HG03439 (cell line): Measurements from ENCODE around the gene CD109.
A peak's percentile ranks its signal among the peaks of the same experiment; 100 is the strongest.
"Not testable (repeated sequence)": the region's sequence is repeated elsewhere in the genome, so short reads cannot be mapped to it uniquely, and the experiment has no call there.

Experiments used
- ATAC-seq: cut with Tn5 transposase; IDR thresholded peaks from one replicate; pipeline ENCODE4 v1.9.1; 2021; ENCODE audit warnings: mild to moderate bottlenecking, moderate library complexity; ENCODE audit not compliant: unreplicated experiment

CD109 gene

DNA sequence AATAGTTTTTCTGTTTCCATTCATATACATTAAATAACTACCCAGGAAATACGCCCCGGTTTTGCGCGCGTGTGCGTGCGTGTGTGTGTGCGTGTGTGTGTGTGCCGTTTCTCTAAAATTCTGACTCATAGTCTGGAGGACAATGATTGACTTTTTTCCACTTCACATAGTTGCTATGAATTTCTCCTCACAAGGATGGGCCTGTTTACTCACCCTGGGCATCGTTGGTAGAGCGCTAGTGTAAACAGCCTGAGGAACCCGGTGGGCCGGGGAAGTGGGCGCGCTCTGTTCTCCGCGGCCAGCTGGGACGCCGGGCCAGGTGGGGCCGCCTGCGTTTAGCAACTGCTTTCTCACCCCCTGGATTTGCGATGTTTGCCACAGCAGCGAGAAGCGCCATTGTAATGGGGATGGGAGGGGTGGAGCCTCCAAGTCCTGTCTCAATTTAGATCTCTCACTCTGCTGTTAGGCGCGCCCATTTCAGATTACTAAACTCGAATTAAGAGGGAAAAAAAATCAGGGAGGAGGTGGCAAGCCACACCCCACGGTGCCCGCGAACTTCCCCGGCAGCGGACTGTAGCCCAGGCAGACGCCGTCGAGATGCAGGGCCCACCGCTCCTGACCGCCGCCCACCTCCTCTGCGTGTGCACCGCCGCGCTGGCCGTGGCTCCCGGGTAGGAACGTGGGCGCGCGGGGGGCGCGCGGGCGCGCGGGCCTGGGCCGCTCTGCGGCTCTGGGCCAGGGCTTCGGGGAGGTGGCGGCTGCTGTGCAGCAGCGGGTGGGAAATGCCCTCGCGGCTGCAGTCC, at the start of gene CD109:
Gene CD109, plus strand, starts transcription at position 585 of the 803 bp plus-strand sequence. Its CDS starts 13 bp downstream, at position 598.
- ATAC-seq = peak; percentile 63

DNA sequence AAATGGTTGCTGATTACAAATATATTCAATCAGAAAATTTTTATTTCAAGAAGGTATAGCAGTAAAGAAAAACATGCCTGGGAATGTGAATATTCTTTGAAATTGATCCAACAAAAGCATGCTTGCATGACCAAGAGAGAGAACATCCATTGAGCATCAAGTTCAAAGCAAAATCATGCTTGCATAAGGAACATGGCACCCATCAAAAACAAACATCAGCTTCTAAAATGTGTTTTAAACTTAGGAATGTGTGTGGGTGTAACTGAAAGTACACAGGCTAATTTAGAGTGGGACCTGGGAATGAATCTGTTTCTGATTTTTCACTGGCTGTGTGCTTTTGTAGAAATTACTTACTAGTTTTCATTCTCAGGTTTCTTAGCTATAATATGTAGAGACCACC, 47.8 kb upstream of the CD109 start:
- ATAC-seq = no peak

DNA sequence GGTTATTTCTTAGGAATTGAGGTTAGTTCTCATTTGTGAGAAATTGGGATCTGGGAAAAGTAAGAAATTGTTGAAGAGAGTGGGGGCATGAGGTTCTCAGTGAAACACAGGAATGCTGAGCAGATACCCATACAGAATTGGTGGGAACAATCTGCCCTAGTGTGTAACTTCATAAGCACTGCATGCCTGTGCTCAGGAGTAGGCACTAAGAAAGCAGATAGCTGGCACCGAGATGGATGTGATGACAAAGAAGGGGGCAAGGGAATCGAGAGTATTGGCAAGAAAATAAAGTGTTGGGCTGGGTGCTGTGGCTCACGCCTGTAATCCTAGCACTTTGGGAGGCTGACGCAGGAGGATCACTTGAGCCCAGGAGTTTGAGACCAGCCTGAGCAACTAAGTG, 46.2 kb upstream of the CD109 start:
- no peak for ATAC-seq

DNA sequence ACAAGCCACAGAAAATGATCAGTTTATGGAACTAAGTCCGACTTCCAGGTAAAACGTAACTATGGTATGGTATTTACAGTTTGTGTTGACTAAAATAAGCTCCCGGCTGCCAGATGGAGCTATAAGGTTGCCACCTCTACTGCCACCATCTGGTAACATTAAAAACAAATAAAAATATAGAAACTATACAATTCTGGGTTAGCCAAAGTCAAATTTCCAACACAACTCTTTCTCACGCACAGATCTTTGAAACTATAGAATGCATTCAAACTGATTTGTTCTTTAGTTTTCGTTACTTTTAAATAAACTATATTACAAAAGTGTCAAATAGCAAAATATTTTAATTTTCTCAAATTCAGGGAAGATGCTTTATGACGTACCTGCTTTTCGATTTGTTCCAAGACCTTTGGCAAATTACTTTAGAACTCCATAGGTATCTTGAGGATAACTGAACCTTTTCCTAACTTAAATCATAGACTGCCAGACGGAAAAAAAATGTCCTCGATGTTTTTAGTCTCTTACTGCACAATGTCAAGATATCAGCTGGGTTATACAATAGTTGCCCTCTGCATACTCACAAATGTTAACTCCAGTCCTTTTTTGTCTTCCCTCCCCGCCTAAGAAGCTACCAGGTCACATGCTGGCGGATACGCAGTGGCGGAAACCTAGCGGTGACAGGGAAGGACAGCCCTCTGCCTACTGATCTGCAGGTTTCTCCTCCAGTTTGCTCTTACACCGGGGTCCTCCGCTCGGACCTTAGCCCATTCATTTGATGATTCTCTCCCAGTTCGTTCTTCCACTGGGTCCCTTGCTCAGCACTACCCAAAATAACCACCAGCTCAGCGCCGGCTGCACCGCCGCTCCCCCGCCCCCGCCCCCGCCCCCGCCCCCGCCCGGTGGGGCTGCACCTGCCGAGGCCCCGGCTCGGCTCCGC, 43.1 kb upstream of the CD109 start:
- peak; percentile 38 for ATAC-seq

DNA sequence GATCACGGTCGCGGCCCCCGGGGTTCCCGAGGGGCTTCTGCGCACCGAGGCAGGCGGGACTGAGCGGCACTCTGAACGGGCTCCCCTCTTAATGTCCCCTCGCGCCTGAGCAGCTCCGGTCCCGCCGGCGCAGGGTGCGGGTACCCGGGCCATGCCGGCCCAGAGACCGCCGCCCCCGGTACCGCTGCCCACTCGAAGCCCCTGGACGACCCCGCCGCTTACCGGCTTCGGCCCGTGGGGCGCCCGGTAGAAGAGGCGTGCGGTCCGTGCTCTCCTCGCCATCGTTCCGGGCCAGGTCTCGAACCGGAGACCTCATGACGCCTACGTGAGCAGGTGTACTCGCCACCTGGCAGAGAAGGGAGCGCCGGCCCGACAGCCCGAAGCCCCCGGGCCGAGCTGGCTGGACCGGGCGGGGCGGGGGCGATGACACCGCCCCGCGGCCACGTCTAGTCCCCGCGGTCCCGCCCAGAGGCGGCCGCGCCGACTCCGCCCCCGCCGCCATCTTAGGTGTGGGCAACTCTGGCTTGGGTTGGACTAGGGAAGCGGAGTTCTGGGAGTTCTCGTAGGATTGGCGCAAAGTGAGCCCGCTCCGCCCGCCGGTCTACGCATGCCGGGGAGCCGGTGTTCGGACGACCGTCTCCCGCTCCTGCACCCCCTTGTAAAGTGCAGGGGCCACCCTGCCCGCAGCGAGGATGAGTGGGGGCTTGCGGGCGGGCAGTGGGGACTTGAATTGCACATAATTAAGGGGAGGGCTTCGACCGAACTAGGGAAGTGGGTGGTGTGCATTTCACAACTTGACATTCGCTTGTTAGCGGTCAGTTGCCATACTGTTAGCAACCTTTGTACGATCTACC, 42.2 kb upstream of the CD109 start, which contains the start of gene SLC17A5:
Gene SLC17A5, minus strand, starts transcription at position 422 of the 854 bp plus-strand sequence. Its CDS starts 106 bp downstream, at position 316.
- peak; percentile 90 for ATAC-seq

DNA sequence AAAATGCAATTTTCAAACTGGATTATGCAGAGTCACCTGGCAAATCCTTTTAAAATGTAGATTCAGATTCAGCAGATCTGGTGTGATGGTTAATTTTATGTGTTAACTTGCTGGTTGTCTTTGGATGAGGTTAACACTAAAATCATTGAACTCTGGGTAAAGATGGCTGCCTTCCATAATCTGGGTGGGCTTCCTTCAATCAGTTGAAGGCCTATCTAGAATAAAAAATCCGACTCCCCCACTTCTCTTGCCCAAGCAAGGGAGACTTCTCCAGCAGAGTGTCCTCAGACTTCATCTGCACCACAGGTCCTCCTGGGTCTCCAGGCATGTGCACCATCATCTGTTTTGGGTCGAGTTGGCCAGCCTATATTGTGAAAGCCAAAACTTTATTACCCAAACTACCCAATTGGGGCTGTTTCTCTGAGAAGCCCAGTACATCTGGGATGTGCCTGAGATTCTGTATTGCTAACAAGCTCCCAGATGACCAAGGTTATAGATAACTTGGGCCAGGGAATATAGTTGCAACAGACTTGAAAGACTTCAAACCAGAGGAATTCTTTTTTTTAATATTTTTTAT, 40.6 kb upstream of the CD109 start:
- no peak for ATAC-seq

DNA sequence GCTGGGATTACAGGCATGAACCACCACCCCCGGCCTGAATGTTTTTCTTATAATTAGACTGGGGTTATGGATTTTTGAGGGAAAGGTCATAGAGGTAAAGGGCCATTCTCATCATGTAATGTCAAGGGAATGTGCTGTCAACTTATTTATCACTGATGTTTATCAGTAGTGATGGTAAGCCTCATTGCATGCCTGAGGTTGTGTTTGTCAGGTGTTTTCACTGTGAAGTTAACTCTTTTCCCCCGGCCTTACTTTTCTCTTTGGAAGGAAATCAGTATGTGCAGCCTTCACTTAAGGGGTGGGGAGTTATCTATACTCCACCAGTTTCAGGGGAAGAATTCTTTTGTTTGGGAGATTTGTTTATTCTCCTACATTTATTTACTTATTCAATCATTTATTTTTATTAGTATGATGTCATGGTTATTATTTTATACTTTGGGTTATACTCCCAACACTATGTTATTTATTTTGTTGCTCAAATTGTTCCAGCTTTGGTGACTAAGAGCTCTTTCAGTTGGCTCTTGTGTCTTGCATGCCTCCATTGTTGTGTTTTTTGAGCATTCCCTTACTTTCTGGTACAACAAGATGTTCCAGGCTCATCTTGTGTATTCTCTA, 39.4 kb upstream of the CD109 start:
- ATAC-seq = no peak

DNA sequence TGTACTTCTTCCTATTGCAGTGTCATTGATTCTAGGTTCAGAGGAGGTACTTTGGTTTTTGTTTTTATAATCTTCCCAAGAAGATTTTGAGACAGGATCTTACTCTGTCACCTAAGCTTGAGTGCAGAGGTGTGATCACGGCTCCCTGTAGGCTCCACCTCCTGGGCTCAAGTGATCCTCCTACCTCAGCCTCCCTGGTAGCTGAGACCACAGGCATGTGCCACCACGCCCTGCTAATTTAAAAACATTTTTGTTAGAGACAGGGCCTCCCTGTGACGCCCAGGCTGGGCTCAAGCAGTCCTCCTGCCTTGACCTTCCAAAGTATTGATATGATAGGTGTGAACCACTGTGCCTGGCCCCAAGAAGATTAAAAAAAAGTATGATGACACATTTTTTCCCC, 38.8 kb upstream of the CD109 start:
- no peak for ATAC-seq

DNA sequence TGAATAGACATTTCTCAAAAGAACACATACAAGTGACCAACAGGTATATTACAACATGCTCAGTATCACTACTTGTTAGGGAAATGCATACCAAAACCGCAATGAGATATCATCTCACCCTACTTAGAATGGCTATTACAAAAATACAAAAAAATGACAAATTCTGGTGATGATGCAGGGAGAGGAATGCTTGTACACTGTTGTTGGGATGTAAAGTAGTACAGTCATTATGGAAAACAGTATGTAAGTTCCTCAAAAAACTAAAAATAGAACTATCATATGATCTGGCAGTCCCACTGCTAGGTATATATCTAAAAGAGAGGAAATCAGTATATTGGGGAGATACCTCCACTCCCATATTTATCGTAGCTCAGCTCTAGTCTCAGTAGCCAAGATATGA, 31.3 kb upstream of the CD109 start:
- ATAC-seq = no peak

DNA sequence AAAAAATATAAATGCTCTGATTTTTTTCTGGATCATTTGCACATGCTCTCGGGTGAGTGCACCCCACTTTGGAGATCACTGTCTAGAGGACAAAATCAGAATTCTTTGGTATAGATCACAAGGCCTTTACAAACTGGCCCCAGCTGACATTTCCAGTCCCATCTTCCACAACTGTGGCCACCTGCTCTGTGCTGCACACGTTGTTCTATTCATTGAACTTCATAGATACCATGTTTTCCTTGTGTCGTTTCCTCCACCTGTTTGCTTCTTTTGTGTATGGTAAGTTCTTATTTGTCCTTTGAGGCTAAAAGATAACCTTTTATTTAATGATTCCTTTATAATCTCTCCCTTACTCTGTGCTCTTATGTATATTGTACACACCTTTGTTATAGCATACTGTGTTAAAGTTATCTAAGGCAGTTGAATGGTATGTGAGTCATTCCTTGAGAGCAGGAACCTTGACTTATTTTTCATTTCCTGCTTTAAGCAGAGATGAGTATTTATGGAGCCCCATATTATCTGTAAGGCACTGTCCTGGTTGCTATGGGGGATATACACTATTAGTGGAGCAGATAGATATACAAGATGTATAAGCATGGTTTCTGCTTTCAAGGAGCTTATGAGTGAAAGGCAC, 30.2 kb upstream of the CD109 start:
- ATAC-seq = no peak

DNA sequence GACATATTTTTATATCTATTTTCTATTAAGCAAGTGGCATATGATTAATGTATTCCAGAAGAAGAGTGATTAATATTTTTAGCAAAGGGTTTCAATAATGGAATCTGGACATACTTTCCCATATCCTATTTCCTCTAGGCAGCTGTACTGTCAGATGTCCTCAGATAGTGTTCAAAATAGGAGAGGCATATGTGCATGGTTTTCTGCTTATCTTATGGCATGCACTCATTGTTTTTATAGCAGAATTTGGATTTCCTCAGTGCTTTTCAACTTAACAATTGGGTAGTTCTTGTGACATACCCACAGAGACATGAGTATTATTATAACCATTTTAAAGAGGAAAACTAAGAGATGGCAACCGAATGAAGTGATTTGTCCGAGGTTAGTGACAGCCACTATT, 29.6 kb upstream of the CD109 start:
- ATAC-seq = no peak

DNA sequence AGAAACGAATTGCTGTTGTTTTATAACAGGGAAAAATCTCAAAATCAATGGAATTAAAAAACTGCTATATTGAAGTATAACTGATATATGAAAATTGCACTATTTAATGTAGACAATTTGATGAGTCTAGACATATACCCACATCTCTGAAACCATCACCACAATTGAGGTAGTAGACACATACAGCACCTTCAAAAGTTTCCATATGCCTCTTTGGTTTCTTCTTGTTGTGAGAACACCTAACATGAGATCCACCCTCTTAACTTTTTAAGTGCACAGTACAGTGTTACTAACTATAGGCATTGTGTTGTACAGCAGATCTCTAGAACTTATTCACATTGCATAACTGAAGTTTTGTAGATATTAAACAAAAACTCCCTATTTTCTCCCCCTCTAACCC, 28.2 kb upstream of the CD109 start:
- no peak for ATAC-seq

DNA sequence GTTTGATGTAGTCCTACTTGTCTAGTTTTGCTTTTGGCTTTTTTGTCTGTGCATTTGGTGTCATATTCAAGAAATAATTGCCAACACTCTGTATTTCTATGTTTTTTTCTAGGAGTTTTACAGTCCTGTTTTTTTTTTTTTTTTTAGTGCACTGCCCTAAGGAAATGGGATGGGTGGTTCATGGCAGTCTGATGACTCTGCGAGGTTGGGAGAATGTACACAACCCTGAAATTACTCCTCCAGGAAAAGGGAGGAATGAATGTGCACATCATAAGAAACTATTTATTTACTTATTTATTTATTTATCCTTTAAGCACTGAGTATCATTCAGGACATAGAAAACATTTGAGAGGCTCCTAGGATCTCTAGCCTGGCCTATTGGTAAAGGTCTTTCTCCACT, 27.0 kb upstream of the CD109 start:
- ATAC-seq = no peak

DNA sequence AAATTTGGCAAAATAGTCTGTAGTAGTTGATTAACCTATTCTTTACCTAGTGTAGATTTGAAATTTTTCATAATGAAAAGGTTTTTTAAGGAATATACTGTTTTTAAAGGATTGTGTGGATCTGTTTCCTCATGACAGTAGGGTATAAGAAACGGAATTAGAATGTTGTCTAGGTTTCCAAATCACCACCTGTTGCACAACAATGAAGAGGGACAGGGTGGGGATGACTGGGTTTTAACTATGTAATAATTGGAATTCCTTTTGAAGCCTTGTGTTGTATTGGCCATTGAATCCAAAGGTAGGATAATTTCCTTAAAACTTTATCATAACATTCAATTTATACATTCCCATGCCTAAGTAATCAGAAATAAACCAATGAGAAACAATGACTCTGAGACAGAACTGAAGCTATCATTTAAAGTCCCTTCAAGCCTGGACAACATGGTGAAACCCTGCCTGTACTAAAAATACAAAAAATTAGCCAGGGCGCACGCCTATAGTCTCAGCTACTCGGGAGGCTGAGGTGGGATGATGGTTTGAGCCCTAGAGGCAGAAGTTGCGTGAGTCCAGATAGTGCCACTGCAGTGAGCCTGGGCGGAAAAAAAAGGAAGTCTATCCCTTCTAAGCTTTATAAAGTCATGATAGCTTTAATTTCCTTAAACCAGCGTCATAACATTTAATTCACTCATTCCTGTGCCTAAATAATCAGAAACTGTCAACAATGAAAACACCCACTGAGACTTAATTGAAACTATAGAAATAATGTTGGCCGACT, 23.9 kb upstream of the CD109 start:
- ATAC-seq = no peak

DNA sequence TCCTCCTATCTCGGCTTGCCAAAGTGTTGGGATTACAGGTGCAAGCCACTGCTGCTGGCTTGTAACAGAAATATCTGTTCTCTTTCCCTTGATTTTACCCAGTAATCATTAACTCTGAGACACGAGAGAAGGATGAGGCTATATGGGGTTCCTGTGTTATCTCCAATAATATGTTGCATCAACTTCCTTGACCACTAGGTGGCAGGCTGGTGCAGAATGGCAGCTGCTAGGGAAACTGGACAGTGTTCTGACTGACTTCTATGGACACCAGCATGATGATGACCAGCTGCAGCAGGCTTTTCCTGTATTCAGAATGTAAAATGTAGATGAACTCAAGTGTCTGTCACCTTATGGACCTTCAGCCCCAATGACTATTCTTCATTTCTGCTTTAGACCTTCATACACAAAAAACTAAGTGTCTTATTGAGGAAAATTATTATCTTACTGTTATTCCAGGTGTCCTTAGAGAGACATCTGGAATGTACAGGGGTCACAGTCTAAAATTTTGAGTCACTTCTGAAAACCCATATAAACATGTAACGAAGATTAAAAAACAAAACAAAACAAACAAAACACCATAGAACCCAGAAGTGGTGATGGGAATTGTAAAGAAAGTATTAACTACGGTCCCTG, 20.4 kb upstream of the CD109 start:
- ATAC-seq = peak; percentile 97

DNA sequence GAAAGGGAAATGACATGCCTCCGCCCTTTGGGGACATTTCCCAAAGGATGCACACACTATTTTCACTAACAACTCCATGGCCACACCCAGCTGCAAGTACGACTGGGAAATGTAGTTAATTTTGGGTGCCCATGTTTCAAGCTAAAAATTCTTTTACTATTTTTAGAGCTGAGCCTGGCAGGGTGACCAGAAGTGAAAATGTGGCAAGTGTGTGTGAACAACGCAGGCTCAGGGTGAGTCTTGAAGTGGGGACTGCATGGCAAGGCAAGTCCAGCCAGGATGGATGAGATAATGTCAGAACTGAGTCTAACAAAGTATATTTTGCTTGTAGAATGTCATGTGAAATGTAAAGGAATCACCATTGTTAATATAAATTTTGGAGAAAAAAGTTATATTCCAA, 17.0 kb upstream of the CD109 start:
- no peak for ATAC-seq

DNA sequence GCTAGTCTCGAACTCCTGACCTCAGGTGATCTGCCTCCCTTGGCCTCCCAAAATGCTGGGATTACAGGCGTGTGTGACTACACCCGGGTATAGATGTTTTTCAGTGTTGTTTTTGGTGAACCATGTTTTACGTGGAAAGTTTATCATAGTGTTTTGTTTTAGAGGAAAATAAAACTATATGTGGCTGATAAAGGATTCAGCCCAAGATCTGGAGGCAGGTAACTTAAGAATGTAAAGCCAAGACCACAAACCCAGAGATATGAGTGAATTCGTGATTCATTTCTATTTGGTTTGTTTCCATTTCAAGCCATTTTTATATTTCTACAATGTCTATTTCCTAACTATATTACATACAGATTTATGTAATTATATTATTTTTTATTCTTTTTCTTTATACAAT, 16.2 kb upstream of the CD109 start:
- not testable (repeated sequence) for ATAC-seq

DNA sequence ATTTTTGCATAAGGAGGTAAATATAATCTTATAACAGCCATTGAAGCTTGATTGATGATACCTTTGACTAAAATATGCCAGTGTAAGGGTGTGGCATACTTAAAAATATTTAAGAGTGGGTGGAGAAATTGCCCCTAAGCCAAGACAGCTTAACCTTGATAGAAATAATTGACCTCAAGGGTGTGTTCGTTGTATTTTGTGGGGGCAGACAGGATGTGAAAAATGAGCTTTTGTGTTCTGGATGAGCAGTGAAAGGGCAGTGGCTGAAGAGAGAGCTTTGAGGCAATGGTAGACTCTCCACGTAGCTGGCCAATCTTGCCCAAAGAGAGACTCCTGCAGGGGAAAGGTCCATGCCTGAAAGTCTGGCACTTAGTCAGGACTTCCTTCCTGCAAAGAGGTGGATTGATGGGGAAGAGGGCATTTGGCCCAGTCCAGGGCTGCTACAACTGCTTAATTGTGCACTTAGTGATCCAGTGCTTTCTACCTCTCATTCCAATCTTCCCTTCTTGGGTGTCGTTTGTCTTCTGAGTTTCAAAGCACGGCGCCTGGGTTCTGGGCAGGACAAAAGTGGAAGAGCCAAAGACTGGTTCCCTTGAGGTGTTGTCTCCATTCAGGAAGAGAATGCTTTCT, 15.6 kb upstream of the CD109 start:
- ATAC-seq = no peak
